HepG2 (cell line): Measurements from ENCODE around the gene SS18L1. TPM values are rescaled to one million over a fixed set of nuclear protein-coding genes. Genes with fewer than 3 reads are reported as not detected.

Experiments used
- AGO1 ChIP-seq: fragments of 200-400 bp; formaldehyde crosslinking; IDR thresholded peaks from 2 replicates; pipeline ENCODE4 v1.6.1; 2017; ENCODE audit warnings: mild to moderate bottlenecking, low read depth, low read length, moderate library complexity; ENCODE audit not compliant: poor library complexity, severe bottlenecking
- ISL2 ChIP-seq: sonication (generic); formaldehyde crosslinking; IDR thresholded peaks from 2 replicates; pipeline ENCODE4 v1.5.0; 2020; ENCODE audit warnings: missing genetic modification reagents
- KDM5B ChIP-seq: sonication (generic); formaldehyde crosslinking; IDR thresholded peaks from 2 replicates; pipeline ENCODE4 v1.4.0; 2020; ENCODE audit warnings: missing genetic modification reagents, mild to moderate bottlenecking, borderline replicate concordance
- KMT2B ChIP-seq: IDR thresholded peaks from 2 replicates; pipeline ENCODE4 v1.6.1; 2016; ENCODE audit warnings: missing genetic modification reagents, missing compliant biosample characterization
- ZNF451 ChIP-seq: sonication (generic); formaldehyde crosslinking; IDR thresholded peaks from 2 replicates; pipeline ENCODE4 v1.5.0; 2020; ENCODE audit warnings: mild to moderate bottlenecking, missing genetic modification reagents
- polyA plus RNA-seq, 8 experiments: library from polyadenylated mRNA; depleted of rRNA in 3 of 8; stranded (reverse) in 7 of 8; unstranded in 1 of 8; fragments of >200 nt; fragmentation: Illumina TruSeq in 4 of 8; extraction: Trizol in 4 of 8; gene quantifications; 2 replicates each; pipeline versions ENCODE4 v1.2.1 to v1.2.3, GENCODE V29; 2011 to 2016; ENCODE audit warnings: low read depth in 4 of 8, missing spikeins in 1 of 8, mixed read lengths in 1 of 8; ENCODE audit not compliant: insufficient read depth in 1 of 8
- total RNA-seq, 5 experiments: library from RNA; depleted of rRNA; stranded (reverse); fragments of >200 nt; fragmentation: Illumina TruSeq; extraction: Trizol; gene quantifications; 2 replicates each; pipeline ENCODE4 v1.2.3, GENCODE V29; 2016; ENCODE audit warnings: low read depth in 1 of 5
- TF ChIP-seq, protein P1 (sequence below), 2 experiments: IDR thresholded peaks; 2 replicates each; pipeline ENCODE4 v1.6.1; 2011 to 2012; ENCODE audit warnings: low read length in 2 of 2, borderline replicate concordance in 1 of 2, low read depth in 1 of 2, mild to moderate bottlenecking in 1 of 2, moderate library complexity in 1 of 2
- TF ChIP-seq, protein P2 (sequence below): sonication (generic); formaldehyde crosslinking; IDR thresholded peaks from 2 replicates; pipeline ENCODE4 v1.4.0; 2020; ENCODE audit warnings: mild to moderate bottlenecking, missing genetic modification reagents
- TF ChIP-seq, protein P3 (sequence below): sonication (generic); formaldehyde crosslinking; IDR thresholded peaks from 2 replicates; pipeline ENCODE4 v1.5.0; 2020; ENCODE audit warnings: mild to moderate bottlenecking, missing genetic modification reagents

SS18L1 gene
- total and polyA plus RNA-seq, 2 of the 13 experiments (the other 11 are each of a cell fraction or from before 2014, with no cell fraction given): 17.8 to 27.6 TPM

DNA sequence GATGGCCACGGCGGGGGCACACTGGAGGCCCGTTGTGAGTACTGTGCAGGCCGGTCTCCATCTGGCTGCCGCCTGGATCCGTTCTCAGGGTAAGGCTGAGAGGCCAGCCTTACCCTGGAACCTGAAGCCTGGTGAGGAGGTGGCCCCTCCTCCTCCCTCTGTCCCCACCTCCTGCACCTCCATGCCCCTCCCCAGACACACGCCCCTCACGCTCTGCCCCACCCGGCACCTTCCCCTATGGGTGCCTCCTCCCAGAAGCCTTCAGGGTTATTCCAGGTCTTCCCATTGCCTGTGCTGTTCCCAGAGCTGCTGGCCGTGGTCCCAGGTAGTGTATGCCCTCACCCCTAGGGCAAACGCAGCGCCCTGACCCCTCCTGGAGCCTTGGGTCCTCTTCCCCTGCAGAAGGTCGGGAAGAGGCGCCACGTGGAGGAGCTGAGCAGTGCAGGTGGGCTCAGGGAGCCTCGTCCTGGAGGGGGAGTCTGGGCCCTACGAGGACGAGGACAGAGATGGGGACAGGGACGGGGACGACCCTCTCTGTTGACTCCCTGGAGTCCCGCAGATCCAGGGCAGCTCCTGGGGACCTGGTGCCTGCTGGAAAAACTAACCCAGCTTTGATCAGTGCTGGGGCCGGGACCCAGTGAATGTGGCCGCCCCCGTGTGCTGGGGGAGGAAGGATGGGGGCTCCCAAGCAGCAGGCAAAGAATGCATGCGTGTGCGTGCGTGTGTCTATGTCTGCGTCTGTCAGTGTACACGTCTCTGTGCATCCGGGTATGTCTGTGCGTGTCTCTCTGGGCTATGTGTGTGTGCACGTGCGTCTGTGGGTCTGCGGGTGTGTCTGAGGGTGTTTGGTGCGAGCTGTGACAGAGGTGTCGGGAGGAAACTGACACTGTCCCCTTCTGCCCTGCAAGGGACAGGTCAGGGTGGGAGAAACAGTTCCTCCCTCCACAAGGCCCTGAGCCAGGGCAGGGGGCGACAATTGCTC lies 84.7 kb downstream of the SS18L1 start (continued):
- TF ChIP-seq, protein P1, sequence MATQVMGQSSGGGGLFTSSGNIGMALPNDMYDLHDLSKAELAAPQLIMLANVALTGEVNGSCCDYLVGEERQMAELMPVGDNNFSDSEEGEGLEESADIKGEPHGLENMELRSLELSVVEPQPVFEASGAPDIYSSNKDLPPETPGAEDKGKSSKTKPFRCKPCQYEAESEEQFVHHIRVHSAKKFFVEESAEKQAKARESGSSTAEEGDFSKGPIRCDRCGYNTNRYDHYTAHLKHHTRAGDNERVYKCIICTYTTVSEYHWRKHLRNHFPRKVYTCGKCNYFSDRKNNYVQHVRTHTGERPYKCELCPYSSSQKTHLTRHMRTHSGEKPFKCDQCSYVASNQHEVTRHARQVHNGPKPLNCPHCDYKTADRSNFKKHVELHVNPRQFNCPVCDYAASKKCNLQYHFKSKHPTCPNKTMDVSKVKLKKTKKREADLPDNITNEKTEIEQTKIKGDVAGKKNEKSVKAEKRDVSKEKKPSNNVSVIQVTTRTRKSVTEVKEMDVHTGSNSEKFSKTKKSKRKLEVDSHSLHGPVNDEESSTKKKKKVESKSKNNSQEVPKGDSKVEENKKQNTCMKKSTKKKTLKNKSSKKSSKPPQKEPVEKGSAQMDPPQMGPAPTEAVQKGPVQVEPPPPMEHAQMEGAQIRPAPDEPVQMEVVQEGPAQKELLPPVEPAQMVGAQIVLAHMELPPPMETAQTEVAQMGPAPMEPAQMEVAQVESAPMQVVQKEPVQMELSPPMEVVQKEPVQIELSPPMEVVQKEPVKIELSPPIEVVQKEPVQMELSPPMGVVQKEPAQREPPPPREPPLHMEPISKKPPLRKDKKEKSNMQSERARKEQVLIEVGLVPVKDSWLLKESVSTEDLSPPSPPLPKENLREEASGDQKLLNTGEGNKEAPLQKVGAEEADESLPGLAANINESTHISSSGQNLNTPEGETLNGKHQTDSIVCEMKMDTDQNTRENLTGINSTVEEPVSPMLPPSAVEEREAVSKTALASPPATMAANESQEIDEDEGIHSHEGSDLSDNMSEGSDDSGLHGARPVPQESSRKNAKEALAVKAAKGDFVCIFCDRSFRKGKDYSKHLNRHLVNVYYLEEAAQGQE (IDR thresholded peaks at IDR 0.05; ENCODE audit: borderline replicate concordance in 1 of 2, low read depth in 1 of 2, low read length in 2 of 2): peak in 1 of 2 experiments; percentile 21; a peak in 3 of 4 replicates
- TF ChIP-seq KMT2B (no peak), ZNF451 (CRISPR knock-in tag) (peak; percentile 3; the same call in 1 of the 2 replicates), ISL2 (CRISPR knock-in tag) (no peak), KDM5B (CRISPR knock-in tag) (peak; percentile 66; the same call in 1 of the 2 replicates), AGO1 (peak; percentile 31)
- TF ChIP-seq, protein P2, sequence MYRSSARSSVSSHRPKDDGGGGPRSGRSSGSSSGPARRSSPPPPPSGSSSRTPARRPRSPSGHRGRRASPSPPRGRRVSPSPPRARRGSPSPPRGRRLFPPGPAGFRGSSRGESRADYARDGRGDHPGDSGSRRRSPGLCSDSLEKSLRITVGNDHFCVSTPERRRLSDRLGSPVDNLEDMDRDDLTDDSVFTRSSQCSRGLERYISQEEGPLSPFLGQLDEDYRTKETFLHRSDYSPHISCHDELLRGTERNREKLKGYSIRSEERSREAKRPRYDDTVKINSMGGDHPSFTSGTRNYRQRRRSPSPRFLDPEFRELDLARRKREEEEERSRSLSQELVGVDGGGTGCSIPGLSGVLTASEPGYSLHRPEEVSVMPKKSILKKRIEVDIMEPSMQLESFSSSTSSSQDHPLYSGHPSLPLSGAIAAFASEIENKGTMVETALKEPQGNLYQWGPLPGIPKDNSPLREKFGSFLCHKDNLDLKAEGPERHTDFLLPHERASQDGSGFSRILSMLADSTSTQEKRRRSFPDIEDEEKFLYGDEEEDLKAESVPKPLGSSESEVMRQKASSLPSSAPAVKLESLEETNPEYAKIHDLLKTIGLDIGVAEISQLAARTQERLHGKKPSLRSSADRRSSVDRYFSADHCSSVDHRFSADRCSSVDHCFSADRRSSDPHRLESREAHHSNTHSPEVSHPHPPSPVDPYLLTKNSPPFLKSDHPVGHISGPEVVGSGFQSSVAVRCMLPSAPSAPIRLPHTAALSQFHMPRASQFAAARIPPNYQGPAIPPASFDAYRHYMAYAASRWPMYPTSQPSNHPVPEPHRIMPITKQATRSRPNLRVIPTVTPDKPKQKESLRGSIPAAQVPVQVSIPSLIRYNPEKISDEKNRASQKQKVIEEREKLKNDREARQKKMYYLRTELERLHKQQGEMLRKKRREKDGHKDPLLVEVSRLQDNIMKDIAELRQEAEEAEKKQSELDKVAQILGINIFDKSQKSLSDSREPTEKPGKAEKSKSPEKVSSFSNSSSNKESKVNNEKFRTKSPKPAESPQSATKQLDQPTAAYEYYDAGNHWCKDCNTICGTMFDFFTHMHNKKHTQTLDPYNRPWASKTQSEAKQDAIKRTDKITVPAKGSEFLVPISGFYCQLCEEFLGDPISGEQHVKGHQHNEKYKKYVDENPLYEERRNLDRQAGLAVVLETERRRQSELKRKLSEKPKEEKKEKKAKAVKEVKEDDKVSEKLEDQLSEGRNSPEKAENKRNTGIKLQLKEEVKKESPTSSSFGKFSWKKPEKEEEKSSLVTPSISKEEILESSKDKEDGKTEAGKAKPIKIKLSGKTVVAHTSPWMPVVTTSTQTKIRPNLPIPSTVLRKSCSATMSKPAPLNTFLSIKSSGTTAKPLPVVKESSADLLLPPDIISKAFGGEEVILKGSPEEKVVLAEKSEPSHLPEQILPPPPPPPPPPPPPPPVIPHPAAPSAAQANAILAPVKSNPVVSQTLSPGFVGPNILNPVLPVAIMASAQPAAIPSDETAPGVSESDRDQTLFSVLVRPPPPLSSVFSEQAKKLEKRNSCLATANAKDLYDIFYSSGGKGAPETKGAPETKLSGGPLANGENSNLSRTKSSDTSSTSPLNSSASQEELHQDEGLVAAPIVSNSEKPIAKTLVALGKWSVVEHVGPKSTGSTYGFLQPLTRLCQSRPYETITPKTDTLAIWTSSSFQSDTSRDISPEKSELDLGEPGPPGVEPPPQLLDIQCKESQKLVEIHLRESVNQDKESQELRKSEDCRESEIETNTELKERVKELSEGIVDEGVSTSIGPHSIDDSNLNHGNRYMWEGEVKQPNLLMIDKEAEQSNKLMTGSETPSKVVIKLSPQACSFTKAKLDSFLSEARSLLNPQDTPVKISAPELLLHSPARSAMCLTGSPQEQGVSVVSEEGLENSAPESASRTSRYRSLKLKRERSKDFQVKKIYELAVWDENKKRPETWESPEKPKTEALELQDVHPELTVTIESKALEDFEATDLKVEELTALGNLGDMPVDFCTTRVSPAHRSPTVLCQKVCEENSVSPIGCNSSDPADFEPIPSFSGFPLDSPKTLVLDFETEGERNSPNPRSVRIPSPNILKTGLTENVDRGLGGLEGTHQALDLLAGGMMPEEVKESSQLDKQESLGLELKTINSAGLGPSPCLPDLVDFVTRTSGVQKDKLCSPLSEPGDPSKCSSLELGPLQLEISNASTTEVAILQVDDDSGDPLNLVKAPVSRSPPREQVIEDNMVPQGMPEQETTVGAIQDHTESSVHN (CRISPR knock-in tag): no peak; the same call in 1 of the 2 replicates
- TF ChIP-seq, protein P3, sequence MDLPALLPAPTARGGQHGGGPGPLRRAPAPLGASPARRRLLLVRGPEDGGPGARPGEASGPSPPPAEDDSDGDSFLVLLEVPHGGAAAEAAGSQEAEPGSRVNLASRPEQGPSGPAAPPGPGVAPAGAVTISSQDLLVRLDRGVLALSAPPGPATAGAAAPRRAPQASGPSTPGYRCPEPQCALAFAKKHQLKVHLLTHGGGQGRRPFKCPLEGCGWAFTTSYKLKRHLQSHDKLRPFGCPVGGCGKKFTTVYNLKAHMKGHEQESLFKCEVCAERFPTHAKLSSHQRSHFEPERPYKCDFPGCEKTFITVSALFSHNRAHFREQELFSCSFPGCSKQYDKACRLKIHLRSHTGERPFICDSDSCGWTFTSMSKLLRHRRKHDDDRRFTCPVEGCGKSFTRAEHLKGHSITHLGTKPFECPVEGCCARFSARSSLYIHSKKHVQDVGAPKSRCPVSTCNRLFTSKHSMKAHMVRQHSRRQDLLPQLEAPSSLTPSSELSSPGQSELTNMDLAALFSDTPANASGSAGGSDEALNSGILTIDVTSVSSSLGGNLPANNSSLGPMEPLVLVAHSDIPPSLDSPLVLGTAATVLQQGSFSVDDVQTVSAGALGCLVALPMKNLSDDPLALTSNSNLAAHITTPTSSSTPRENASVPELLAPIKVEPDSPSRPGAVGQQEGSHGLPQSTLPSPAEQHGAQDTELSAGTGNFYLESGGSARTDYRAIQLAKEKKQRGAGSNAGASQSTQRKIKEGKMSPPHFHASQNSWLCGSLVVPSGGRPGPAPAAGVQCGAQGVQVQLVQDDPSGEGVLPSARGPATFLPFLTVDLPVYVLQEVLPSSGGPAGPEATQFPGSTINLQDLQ (CRISPR knock-in tag): 0 out of 2 replicates have a peak, but pooled peaks have one; percentile 44
